K562 (cell line): Measurements from ENCODE around the gene COX20. TPM values are rescaled to one million over a fixed set of nuclear protein-coding genes. Genes with fewer than 3 reads are reported as not detected.

Experiments
- CBFA2T2 ChIP-seq: fragments of 450-650 bp; conservative IDR thresholded peaks from 2 replicates; pipeline ENCODE4 v1.6.1; 2017; ENCODE audit warnings: mild to moderate bottlenecking
- GABPA ChIP-seq: fragments of 200-800 bp; sonication (Bioruptor generic); conservative IDR thresholded peaks from 2 replicates; pipeline ENCODE4 v1.6.1; 2016; ENCODE audit warnings: low read depth, missing genetic modification characterization, missing compliant biosample characterization
- LEF1 ChIP-seq: fragments of 450-650 bp; IDR thresholded peaks from 2 replicates; pipeline ENCODE4 v1.6.1; 2016; ENCODE audit warnings: mild to moderate bottlenecking
- NFRKB ChIP-seq: fragments of 450-650 bp; IDR thresholded peaks from 2 replicates; pipeline ENCODE4 v1.6.1; 2016; ENCODE audit warnings: low read depth
- NRF1 ChIP-seq, 2 experiments: fragments of 450-650 bp; IDR thresholded peaks in 1 of 2; conservative IDR thresholded peaks in 1 of 2; 2 replicates each; pipeline ENCODE4 v1.6.1; 2014; ENCODE audit warnings: mild to moderate bottlenecking in 2 of 2
- RBBP5 ChIP-seq: fragments of 200-600 bp; sonication (generic); IDR thresholded peaks from 2 replicates; pipeline ENCODE4 v1.6.1; 2012; ENCODE audit warnings: borderline replicate concordance, mild to moderate bottlenecking, low read length, control low read depth, inconsistent platforms; ENCODE audit not compliant: insufficient read depth, poor library complexity, severe bottlenecking
- ZNF121 ChIP-seq: sonication (generic); formaldehyde crosslinking; conservative IDR thresholded peaks from 2 replicates; pipeline ENCODE4 v1.8.0; 2022; ENCODE audit warnings: missing genetic modification reagents
- ZNF589 ChIP-seq: fragments of 200-800 bp; sonication (Bioruptor generic); IDR thresholded peaks from 2 replicates; pipeline ENCODE4 v1.6.1; 2016; ENCODE audit warnings: low read depth, missing genetic modification characterization, missing compliant biosample characterization
- polyA plus RNA-seq, 8 experiments: library from polyadenylated mRNA; depleted of rRNA in 4 of 8; stranded (reverse) in 5 of 8; unstranded in 3 of 8; fragments of >200 nt; fragmentation: Nextera tagmentation in 2 of 8; fragmentation: Illumina TruSeq in 1 of 8; extraction: Ambion mirVana in 2 of 8; extraction: Trizol in 1 of 8; gene quantifications; 2 replicates each; pipeline versions ENCODE4 v1.2.1 to v1.2.3, GENCODE V29; 2011 to 2014; ENCODE audit warnings: inconsistent platforms in 1 of 8, missing spikeins in 1 of 8
- total RNA-seq, 7 experiments: library from RNA; depleted of rRNA in 6 of 7; stranded (reverse); fragments of >200 nt in 6 of 7; fragmentation: Illumina TruSeq in 2 of 7; extraction: Trizol in 2 of 7; gene quantifications; 2 replicates each; pipeline versions ENCODE4 v1.2.1 to v1.2.3, GENCODE V29; 2011 to 2021; ENCODE audit warnings: low replicate concordance in 1 of 7
- TF ChIP-seq, protein P1 (sequence below): fragments of 250-450 bp; sonication (Bioruptor Pico); IDR thresholded peaks from 2 replicates; pipeline ENCODE4 v1.8.0; 2022; ENCODE audit warnings: inconsistent platforms, mild to moderate bottlenecking, moderate library complexity, borderline replicate concordance
- TF ChIP-seq, protein P2 (sequence below): fragments of 450-650 bp; IDR thresholded peaks from 2 replicates; pipeline ENCODE4 v1.6.1; 2016; ENCODE audit warnings: borderline replicate concordance
- TF ChIP-seq, protein P3 (sequence below): fragments of 250-450 bp; sonication (Bioruptor Pico); IDR thresholded peaks from 2 replicates; pipeline ENCODE4 v1.4.0; 2020; ENCODE audit warnings: mild to moderate bottlenecking, moderate library complexity
- TF ChIP-seq, protein P4 (sequence below): sonication (generic); formaldehyde crosslinking; IDR thresholded peaks from 2 replicates; pipeline ENCODE4 v1.8.0; 2022; ENCODE audit warnings: mild to moderate bottlenecking, missing genetic modification reagents
- TF ChIP-seq, protein P5 (sequence below): fragments of 250-450 bp; sonication (Bioruptor Pico); IDR thresholded peaks from 2 replicates; pipeline ENCODE4 v1.4.0; 2020; ENCODE audit warnings: mild to moderate bottlenecking

The COX20 gene
- total and polyA plus RNA-seq, 9 of the 15 experiments (the other 6 are each of a cell fraction or from before 2014, with no cell fraction given), result 41.5 to 192 (median 84.3) TPM

DNA sequence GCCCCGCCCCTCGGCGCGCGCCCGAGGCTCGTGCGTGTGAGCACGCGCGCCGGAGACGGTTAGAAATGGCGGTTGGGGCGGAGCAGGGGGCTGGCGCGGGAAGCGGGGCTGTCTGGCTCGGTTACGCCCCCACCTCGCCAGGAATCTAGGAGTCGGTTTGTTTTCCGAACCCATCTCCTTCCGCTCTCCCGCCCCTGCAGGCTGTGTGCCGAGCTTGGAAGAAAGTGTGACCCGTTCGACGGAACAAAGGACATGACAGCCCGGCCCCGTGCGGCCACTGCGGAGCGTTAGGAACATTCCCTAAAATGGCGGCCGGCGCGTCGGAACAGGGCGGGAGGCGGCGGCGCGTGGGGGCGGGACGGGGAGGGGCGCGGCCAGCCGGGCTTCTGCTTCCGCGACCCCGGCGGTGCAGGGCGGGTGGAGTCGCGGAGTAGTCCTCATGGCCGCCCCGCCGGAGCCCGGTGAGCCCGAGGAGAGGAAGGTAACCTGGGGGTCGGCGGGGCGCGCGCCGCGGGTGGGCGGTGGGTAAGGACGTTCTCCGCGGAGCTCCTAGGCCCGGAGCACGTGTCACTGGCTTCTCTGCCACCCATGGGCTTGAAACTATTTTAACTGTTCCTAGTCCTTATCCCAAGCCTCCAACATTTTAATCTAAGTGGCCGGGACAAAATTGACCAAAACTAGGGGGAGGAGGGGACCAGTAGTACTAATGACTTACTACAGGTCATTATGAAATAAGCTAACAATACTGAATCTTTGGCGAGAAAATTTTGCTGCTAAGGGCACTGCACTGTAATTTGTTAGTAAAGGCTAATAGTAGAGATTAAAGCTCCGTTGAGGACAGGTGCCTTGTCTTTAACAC is at the start of gene COX20 (continued):
- TF ChIP-seq, protein P1, sequence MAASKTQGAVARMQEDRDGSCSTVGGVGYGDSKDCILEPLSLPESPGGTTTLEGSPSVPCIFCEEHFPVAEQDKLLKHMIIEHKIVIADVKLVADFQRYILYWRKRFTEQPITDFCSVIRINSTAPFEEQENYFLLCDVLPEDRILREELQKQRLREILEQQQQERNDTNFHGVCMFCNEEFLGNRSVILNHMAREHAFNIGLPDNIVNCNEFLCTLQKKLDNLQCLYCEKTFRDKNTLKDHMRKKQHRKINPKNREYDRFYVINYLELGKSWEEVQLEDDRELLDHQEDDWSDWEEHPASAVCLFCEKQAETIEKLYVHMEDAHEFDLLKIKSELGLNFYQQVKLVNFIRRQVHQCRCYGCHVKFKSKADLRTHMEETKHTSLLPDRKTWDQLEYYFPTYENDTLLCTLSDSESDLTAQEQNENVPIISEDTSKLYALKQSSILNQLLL (CRISPR knock-in tag), result no peak
- no peak for TF ChIP-seq CBFA2T2
- TF ChIP-seq, protein P2, sequence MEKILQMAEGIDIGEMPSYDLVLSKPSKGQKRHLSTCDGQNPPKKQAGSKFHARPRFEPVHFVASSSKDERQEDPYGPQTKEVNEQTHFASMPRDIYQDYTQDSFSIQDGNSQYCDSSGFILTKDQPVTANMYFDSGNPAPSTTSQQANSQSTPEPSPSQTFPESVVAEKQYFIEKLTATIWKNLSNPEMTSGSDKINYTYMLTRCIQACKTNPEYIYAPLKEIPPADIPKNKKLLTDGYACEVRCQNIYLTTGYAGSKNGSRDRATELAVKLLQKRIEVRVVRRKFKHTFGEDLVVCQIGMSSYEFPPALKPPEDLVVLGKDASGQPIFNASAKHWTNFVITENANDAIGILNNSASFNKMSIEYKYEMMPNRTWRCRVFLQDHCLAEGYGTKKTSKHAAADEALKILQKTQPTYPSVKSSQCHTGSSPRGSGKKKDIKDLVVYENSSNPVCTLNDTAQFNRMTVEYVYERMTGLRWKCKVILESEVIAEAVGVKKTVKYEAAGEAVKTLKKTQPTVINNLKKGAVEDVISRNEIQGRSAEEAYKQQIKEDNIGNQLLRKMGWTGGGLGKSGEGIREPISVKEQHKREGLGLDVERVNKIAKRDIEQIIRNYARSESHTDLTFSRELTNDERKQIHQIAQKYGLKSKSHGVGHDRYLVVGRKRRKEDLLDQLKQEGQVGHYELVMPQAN, result peak; percentile 72
- TF ChIP-seq, protein P3, sequence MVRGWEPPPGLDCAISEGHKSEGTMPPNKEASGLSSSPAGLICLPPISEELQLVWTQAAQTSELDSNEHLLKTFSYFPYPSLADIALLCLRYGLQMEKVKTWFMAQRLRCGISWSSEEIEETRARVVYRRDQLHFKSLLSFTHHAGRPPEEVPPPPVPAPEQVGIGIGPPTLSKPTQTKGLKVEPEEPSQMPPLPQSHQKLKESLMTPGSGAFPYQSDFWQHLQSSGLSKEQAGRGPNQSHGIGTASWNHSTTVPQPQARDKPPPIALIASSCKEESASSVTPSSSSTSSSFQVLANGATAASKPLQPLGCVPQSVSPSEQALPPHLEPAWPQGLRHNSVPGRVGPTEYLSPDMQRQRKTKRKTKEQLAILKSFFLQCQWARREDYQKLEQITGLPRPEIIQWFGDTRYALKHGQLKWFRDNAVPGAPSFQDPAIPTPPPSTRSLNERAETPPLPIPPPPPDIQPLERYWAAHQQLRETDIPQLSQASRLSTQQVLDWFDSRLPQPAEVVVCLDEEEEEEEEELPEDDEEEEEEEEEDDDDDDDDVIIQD (CRISPR knock-in tag), result no peak
- TF ChIP-seq GABPA (tag), result peak; percentile 74
- TF ChIP-seq, protein P4, sequence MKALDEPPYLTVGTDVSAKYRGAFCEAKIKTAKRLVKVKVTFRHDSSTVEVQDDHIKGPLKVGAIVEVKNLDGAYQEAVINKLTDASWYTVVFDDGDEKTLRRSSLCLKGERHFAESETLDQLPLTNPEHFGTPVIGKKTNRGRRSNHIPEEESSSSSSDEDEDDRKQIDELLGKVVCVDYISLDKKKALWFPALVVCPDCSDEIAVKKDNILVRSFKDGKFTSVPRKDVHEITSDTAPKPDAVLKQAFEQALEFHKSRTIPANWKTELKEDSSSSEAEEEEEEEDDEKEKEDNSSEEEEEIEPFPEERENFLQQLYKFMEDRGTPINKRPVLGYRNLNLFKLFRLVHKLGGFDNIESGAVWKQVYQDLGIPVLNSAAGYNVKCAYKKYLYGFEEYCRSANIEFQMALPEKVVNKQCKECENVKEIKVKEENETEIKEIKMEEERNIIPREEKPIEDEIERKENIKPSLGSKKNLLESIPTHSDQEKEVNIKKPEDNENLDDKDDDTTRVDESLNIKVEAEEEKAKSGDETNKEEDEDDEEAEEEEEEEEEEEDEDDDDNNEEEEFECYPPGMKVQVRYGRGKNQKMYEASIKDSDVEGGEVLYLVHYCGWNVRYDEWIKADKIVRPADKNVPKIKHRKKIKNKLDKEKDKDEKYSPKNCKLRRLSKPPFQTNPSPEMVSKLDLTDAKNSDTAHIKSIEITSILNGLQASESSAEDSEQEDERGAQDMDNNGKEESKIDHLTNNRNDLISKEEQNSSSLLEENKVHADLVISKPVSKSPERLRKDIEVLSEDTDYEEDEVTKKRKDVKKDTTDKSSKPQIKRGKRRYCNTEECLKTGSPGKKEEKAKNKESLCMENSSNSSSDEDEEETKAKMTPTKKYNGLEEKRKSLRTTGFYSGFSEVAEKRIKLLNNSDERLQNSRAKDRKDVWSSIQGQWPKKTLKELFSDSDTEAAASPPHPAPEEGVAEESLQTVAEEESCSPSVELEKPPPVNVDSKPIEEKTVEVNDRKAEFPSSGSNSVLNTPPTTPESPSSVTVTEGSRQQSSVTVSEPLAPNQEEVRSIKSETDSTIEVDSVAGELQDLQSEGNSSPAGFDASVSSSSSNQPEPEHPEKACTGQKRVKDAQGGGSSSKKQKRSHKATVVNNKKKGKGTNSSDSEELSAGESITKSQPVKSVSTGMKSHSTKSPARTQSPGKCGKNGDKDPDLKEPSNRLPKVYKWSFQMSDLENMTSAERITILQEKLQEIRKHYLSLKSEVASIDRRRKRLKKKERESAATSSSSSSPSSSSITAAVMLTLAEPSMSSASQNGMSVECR (CRISPR knock-in tag), result peak; percentile 24; the same call in 1 of the 2 replicates
- peak; percentile 69 for TF ChIP-seq ZNF121 (CRISPR knock-in tag)
- TF ChIP-seq NFRKB, result peak; percentile 6
- TF ChIP-seq LEF1, result peak; percentile 34; the same call in 1 of the 2 replicates
- peak; percentile 92 for TF ChIP-seq ZNF589 (CRISPR knock-in tag)
- peak; percentile 73 to 75 for TF ChIP-seq NRF1 (conservative IDR thresholded peaks at IDR 0.05 in 1 of 2, IDR thresholded peaks at IDR 0.05 in 1 of 2)
- peak; percentile 46 for TF ChIP-seq RBBP5
- TF ChIP-seq, protein P5, sequence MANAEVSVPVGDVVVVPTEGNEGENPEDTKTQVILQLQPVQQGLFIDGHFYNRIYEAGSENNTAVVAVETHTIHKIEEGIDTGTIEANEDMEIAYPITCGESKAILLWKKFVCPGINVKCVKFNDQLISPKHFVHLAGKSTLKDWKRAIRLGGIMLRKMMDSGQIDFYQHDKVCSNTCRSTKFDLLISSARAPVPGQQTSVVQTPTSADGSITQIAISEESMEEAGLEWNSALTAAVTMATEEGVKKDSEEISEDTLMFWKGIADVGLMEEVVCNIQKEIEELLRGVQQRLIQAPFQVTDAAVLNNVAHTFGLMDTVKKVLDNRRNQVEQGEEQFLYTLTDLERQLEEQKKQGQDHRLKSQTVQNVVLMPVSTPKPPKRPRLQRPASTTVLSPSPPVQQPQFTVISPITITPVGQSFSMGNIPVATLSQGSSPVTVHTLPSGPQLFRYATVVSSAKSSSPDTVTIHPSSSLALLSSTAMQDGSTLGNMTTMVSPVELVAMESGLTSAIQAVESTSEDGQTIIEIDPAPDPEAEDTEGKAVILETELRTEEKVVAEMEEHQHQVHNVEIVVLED (CRISPR knock-in tag), result peak; percentile 66
